HG02623 (cell line): ENCODE measurements around the gene SLC4A1AP.

Experiments used
- ATAC-seq: cut with Tn5 transposase; IDR thresholded peaks from one replicate; pipeline ENCODE4 v1.9.1; 2021; ENCODE audit warnings: moderate library complexity; ENCODE audit not compliant: unreplicated experiment

SLC4A1AP gene

DNA sequence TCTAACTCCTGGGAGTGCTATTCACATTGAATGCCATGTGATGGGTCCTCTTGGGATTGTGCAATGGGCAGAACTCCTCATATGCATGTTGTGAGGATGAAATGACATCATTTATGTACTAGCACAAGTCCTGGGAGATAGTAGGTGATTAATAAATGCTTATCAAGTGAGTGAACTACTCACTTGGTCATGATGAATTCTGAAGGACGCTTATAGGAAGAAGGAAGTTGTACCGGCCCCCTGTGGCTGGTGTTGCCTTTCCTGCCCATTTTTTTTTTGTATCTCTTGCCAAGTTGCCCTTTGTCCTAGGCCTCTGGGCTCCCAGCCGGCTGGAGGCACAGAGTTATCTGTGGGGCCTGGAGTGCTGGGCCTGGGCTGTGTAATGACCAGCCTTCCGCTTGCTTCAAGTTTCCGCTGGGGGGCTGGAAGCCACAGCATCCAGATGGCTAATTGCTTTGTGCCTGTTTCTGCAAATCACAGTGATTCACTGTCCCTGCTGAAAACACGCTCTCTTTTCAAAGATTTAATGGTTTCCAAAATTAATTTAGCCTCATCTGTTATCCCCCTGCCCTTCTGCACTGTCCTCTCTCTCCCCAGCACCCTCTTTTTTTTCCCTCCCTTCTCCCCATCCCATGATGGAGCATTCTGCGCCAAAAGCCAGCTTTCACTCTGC lies 74.1 kb downstream of the SLC4A1AP start:
- ATAC-seq: no peak

DNA sequence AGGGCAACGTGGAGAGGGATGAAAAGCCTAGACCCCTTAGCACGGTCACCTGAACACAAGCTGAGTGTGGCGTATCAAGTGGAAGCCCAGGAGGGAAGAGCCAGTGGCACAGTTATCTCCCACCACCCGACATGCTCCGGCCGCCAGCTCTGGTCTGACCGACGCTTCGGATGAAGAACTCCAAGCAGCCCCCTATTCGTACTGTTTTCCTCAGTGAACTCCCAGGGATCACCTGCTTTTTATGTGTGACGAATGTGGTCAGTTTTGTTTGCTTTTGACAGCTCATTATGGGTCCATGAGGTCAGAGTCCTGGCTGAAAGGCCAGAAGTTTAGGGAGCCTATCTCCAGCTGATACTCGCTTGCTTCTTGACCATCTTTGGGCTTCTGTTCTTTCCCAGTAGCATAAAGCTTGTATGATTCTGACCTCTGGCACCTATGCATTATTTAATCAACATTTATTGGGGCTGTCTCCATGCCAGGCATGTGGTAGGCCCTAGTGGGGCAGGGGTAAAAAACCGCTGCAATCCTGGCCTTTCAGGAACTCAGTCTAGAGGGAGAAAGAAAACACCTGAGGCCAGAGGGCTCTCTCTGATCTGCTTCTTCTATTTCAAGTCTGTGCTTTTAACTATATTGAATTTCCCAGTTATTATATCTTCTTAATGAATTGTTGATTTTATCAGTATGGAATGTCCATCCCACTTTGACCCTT lies 74.8 kb downstream of the SLC4A1AP start:
- no peak for ATAC-seq

DNA sequence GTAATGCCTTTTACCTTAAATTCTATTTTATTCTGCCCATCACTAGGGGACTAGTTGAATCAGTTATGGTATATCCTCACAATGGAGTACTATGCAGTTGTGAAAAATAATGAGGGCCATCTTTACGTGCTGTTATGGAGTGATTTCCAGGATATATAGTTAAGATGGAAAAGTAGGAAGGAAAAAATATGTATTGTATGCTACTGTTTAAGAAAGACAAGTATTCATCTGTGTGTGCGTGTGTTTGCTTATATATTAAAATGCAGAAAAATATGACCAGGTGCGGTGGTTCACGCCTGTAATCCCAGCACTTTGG lies 75.3 kb downstream of the SLC4A1AP start:
- no peak for ATAC-seq

DNA sequence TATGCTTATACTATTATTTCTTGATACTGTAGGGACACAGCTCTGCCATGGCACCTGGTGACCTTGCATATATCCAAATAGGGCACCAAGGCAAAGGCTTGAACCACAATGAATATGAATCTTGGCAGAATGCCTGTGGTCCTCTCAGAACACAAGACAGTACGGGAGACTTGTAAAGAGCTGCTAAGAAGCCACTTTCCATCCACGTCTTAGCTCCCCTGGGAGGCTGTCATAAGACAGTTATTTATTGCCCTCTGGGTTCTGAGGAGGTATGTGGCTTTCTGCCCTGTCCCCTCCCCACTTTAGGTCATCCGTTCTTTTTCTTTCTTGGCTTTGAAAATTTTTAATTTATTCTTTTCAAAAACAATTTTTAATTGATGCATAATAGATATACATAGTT lies 78.0 kb downstream of the SLC4A1AP start:
- ATAC-seq: no peak

DNA sequence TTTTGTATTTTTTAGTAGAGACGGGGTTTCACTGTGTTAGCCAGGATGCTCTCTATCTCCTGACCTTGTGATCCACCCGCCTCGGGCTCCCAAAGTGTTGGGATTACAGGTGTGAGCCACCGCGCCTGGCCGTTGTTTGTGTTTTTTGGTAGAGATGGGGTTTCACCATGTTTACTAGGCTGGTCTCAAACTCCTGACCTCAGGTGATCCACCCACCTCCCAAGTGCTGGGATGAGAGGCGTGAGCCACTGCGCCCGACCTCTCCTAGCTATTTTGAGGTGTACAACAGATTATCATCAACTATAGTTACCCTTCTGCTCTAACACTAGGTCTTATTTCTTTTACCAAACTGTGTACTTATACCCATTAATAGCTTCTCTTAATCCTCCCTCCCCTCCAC lies 78.9 kb downstream of the SLC4A1AP start:
- no peak for ATAC-seq
